K562 (cell line): ENCODE measurements around the gene ACSBG1. TPM values are rescaled to one million over a fixed set of nuclear protein-coding genes. Genes with fewer than 3 reads are reported as not detected.

Source experiments
- BRCA1 ChIP-seq, 2 experiments: fragments of 450-650 bp in 1 of 2; sonication (generic) in 1 of 2; formaldehyde crosslinking in 1 of 2; IDR thresholded peaks; 2 replicates each; pipeline versions ENCODE4 v1.5.0 to v1.6.1; 2017 to 2020; ENCODE audit warnings: mild to moderate bottlenecking in 1 of 2, missing genetic modification reagents in 1 of 2
- CBFA2T3 ChIP-seq: fragments of 450-650 bp; IDR thresholded peaks from 2 replicates; pipeline ENCODE4 v1.6.1; 2017
- FIP1L1 ChIP-seq: fragments of 200-400 bp; formaldehyde crosslinking; IDR thresholded peaks from 2 replicates; pipeline ENCODE4 v1.6.1; 2018; ENCODE audit warnings: mild to moderate bottlenecking, low read depth, low read length; ENCODE audit not compliant: poor library complexity, severe bottlenecking
- FOXK1 ChIP-seq: sonication (generic); formaldehyde crosslinking; IDR thresholded peaks from 2 replicates; pipeline ENCODE4 v1.8.0; 2022; ENCODE audit warnings: missing genetic modification reagents, mild to moderate bottlenecking, borderline replicate concordance
- GTF2E2 ChIP-seq: fragments of 200-800 bp; sonication (Bioruptor generic); IDR thresholded peaks from 2 replicates; pipeline ENCODE4 v1.6.1; 2016; ENCODE audit warnings: missing genetic modification characterization, missing compliant biosample characterization
- MCM3 ChIP-seq: fragments of 450-650 bp; IDR thresholded peaks from 2 replicates; pipeline ENCODE4 v1.6.1; 2016
- MCM5 ChIP-seq: fragments of 450-650 bp; IDR thresholded peaks from 2 replicates; pipeline ENCODE4 v1.6.1; 2016; ENCODE audit warnings: low read depth
- MEIS2 ChIP-seq: fragments of 450-650 bp; IDR thresholded peaks from 2 replicates; pipeline ENCODE4 v1.6.1; 2014; ENCODE audit warnings: mild to moderate bottlenecking; ENCODE audit not compliant: partially characterized antibody
- MYBL2 ChIP-seq, 2 experiments: fragments of 450-650 bp in 1 of 2; sonication (generic) in 1 of 2; formaldehyde crosslinking in 1 of 2; IDR thresholded peaks; 2 replicates each; pipeline versions ENCODE4 v1.6.1 to v1.8.1; 2017 to 2022; ENCODE audit warnings: borderline replicate concordance in 1 of 2, inconsistent platforms in 1 of 2, low read depth in 1 of 2, mild to moderate bottlenecking in 1 of 2, missing genetic modification reagents in 1 of 2, moderate library complexity in 1 of 2
- PHF21A ChIP-seq: fragments of 450-650 bp; IDR thresholded peaks from 2 replicates; pipeline ENCODE4 v1.6.1; 2017; ENCODE audit warnings: low read depth, borderline replicate concordance
- PTRF ChIP-seq: fragments of 450-650 bp; IDR thresholded peaks from 2 replicates; pipeline ENCODE4 v1.6.1; 2016; ENCODE audit warnings: mild to moderate bottlenecking, missing genetic modification characterization, missing compliant biosample characterization
- SIRT6 ChIP-seq: IDR thresholded peaks from one replicate; pipeline ENCODE4 v1.6.1; 2012; ENCODE audit warnings: low read depth, mild to moderate bottlenecking, control low read depth, inconsistent platforms, low read length, moderate library complexity
- TEAD1 ChIP-seq, 2 experiments: fragments of 450-650 bp in 1 of 2; sonication (generic) in 1 of 2; formaldehyde crosslinking; IDR thresholded peaks; 2 replicates each; pipeline versions ENCODE4 v1.4.0 to v1.8.0; 2020 to 2022; ENCODE audit warnings: mild to moderate bottlenecking in 2 of 2, missing genetic modification reagents in 1 of 2
- U2AF1 ChIP-seq: fragments of 200-400 bp; formaldehyde crosslinking; optimal IDR thresholded peaks from 2 replicates; pipeline ENCODE3; 2017; ENCODE audit warnings: mild to moderate bottlenecking, low read depth, low read length, moderate library complexity
- ZBED1 ChIP-seq: IDR thresholded peaks from 2 replicates; pipeline ENCODE4 v1.6.1; 2014
- ZNF184 ChIP-seq: sonication (generic); formaldehyde crosslinking; IDR thresholded peaks from 2 replicates; pipeline ENCODE4 v1.5.0; 2020; ENCODE audit warnings: missing genetic modification reagents
- ZNF324 ChIP-seq: fragments of 250-450 bp; sonication (Bioruptor Pico); IDR thresholded peaks from 2 replicates; pipeline ENCODE4 v1.4.0; 2020; ENCODE audit warnings: mild to moderate bottlenecking
- ZNF584 ChIP-seq: fragments of 200-800 bp; sonication (Bioruptor generic); IDR thresholded peaks from 2 replicates; pipeline ENCODE4 v1.6.1; 2016; ENCODE audit warnings: low read depth, mild to moderate bottlenecking, missing genetic modification characterization, missing compliant biosample characterization
- ZNF589 ChIP-seq: fragments of 200-800 bp; sonication (Bioruptor generic); IDR thresholded peaks from 2 replicates; pipeline ENCODE4 v1.6.1; 2016; ENCODE audit warnings: low read depth, missing genetic modification characterization, missing compliant biosample characterization
- polyA plus RNA-seq, 8 experiments: library from polyadenylated mRNA; depleted of rRNA in 4 of 8; stranded (reverse) in 5 of 8; unstranded in 3 of 8; fragments of >200 nt; fragmentation: Nextera tagmentation in 2 of 8; fragmentation: Illumina TruSeq in 1 of 8; extraction: Ambion mirVana in 2 of 8; extraction: Trizol in 1 of 8; gene quantifications; 2 replicates each; pipeline versions ENCODE4 v1.2.1 to v1.2.3, GENCODE V29; 2011 to 2014; ENCODE audit warnings: inconsistent platforms in 1 of 8, missing spikeins in 1 of 8
- total RNA-seq, 7 experiments: library from RNA; depleted of rRNA in 6 of 7; stranded (reverse); fragments of >200 nt in 6 of 7; fragmentation: Illumina TruSeq in 2 of 7; extraction: Trizol in 2 of 7; gene quantifications; 2 replicates each; pipeline versions ENCODE4 v1.2.1 to v1.2.3, GENCODE V29; 2011 to 2021; ENCODE audit warnings: low replicate concordance in 1 of 7
- TF ChIP-seq, protein P1 (sequence below): IDR thresholded peaks from 2 replicates; pipeline ENCODE4 v1.6.1; 2012; ENCODE audit warnings: low read depth, low read length, improper control_type of control experiment, borderline replicate concordance
- TF ChIP-seq, protein P2 (sequence below): fragments of 250-450 bp; sonication (Bioruptor Pico); IDR thresholded peaks from 2 replicates; pipeline ENCODE4 v1.8.0; 2022; ENCODE audit warnings: moderate library complexity, mild to moderate bottlenecking, inconsistent platforms
- TF ChIP-seq, protein P3 (sequence below): sonication (generic); formaldehyde crosslinking; IDR thresholded peaks from 2 replicates; pipeline ENCODE4 v1.8.0; 2022; ENCODE audit warnings: missing genetic modification reagents, mild to moderate bottlenecking, moderate library complexity, borderline replicate concordance

The ACSBG1 gene
- total and polyA plus RNA-seq, 9 of the 15 experiments (the other 6 are each of a cell fraction or from before 2014, with no cell fraction given): 0.36 to 6.4 (median 2.5) TPM

DNA sequence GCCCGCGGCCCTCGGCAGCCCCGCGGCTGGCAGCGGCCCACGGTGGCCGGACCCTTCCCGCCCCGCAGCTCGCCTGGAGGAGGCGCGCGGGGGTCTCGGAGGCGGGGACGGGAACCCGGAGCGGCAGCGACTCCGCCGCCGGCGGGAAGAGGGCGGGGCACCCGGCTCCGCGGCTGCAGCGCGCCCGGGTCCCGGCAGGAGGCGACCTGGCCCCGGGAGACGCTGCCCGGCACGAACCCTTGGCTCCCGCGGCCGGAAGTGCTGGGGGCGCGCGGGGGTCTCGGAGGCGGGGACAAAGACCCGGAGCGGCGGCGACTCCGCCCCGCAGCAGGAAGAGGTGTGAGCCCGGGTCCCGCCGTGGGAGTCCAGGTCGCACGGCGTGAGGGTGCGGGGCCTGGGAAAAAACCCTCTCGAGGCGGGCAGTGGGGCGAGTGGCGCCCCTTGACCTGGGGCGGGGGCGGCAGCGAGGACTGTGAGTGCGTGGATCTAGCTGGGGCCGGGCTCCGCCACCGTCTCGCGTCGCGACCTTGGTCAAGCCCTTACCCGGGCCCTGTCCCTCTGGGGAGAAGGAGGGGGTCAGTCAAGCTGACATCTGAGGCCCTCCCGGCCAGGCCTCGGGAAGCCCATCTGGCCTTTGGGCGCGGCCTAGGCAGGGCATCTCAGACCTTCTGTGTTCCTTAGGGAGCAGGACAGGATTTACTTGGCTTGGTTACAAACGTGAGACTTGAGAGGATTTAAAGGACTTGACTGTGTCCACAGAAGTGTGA, 102.9 kb downstream of the ACSBG1 start, which contains the start of gene CIB2 (continued):
- TF ChIP-seq MYBL2 (IDR thresholded peaks at IDR 0.05; ENCODE audit: low read depth) (no peak), MYBL2 (CRISPR knock-in tag; IDR thresholded peaks at IDR 0.05; ENCODE audit: borderline replicate concordance) (no peak), U2AF1 (peak; percentile 37), MEIS2 (no peak), FOXK1 (CRISPR knock-in tag) (no peak), ZBED1 (no peak), ZNF589 (CRISPR knock-in tag) (peak; percentile 64; the same call in 1 of the 2 replicates), ZNF184 (CRISPR knock-in tag) (no peak), PHF21A (no peak), ZNF324 (CRISPR knock-in tag) (0 out of 2 replicates have a peak, but pooled peaks have one; percentile 23), MCM5 (no peak), GTF2E2 (no peak), PTRF (tag) (no peak), ZNF584 (no peak), CBFA2T3 (no peak), FIP1L1 (peak; percentile 82), TEAD1 (CRISPR knock-in tag; IDR thresholded peaks at IDR 0.05) (peak in 1 of 2 experiments; percentile 62; a peak in 1 of 4 replicates), BRCA1 (IDR thresholded peaks at IDR 0.05) (no peak), BRCA1 (CRISPR knock-in tag; IDR thresholded peaks at IDR 0.05) (no peak), MCM3 (no peak), SIRT6 (no peak)
- TF ChIP-seq, protein P1, sequence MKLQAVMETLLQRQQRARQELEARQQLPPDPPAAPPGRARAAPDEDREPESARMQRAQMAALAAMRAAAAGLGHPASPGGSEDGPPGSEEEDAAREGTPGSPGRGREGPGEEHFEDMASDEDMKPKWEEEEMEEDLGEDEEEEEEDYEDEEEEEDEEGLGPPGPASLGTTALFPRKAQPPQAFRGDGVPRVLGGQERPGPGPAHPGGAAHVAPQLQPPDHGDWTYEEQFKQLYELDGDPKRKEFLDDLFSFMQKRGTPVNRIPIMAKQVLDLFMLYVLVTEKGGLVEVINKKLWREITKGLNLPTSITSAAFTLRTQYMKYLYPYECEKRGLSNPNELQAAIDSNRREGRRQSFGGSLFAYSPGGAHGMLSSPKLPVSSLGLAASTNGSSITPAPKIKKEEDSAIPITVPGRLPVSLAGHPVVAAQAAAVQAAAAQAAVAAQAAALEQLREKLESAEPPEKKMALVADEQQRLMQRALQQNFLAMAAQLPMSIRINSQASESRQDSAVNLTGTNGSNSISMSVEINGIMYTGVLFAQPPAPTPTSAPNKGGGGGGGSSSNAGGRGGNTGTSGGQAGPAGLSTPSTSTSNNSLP: no peak
- TF ChIP-seq, protein P2, sequence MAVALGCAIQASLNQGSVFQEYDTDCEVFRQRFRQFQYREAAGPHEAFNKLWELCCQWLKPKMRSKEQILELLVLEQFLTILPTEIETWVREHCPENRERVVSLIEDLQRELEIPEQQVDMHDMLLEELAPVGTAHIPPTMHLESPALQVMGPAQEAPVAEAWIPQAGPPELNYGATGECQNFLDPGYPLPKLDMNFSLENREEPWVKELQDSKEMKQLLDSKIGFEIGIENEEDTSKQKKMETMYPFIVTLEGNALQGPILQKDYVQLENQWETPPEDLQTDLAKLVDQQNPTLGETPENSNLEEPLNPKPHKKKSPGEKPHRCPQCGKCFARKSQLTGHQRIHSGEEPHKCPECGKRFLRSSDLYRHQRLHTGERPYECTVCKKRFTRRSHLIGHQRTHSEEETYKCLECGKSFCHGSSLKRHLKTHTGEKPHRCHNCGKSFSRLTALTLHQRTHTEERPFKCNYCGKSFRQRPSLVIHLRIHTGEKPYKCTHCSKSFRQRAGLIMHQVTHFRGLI: no peak
- TF ChIP-seq, protein P3, sequence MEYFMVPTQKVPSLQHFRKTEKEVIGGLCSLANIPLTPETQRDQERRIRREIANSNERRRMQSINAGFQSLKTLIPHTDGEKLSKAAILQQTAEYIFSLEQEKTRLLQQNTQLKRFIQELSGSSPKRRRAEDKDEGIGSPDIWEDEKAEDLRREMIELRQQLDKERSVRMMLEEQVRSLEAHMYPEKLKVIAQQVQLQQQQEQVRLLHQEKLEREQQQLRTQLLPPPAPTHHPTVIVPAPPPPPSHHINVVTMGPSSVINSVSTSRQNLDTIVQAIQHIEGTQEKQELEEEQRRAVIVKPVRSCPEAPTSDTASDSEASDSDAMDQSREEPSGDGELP: peak; percentile 61; the same call in 1 of the 2 replicates
